ENCODE data around the gene CCDC150. TPM values are rescaled to one million over a fixed set of nuclear protein-coding genes. Genes with fewer than 3 reads are reported as not detected.

CCDC150 gene
- total RNA-seq, 2 experiments from 2014 or later = 29.7 to 40.8 TPM

- Histone ChIP-seq H3K4me2 (ENCODE audit: low read length) (no peak overlapping the region), H3K79me2 (ENCODE audit: insufficient read depth, low read depth, low read length) (no peaks in the 10 kb centered on the region), H3K27ac (ENCODE audit: low read depth, low read length, poor library complexity, severe bottlenecking) (no peak overlapping the region), H3K36me3 (ENCODE audit: insufficient read depth, low read length) (no peaks in the 10 kb centered on the region), H3K4me1 (ENCODE audit: insufficient read depth, low read length, poor library complexity, severe bottlenecking) (no peaks in the 10 kb centered on the region), H3K4me3 (ENCODE audit: low read depth, low read length, poor library complexity, severe bottlenecking) (no peak overlapping the region), H4K20me1 (ENCODE audit: insufficient read depth, low read length) (no peaks in the 10 kb centered on the region), H3K9me2 (ENCODE audit: insufficient read depth, low read length) (no peaks in the 10 kb centered on the region), H2AFZ (ENCODE audit: low read length) (no peak overlapping the region), H3K9me3 (ENCODE audit: low read length) (no peaks in the 10 kb centered on the region)
- intact Hi-C loops (cut with micrococcal nuclease; ENCODE audit: unreplicated experiment) = no loop called here
- no peak for DNase-seq (ENCODE audit: low spot score)
- ChIA-PET CTCF (ENCODE audit: unreplicated experiment) (no interaction called here), POLR2A (interaction anchor here (0.6 to 0.7 kb wide), 2 partner anchors 51 to 52 kb away, joined by 3 to 4 read pairs; no protein-coding TSS in a partner anchor)
- no TSS peak for BruUV-seq (replicated peaks)
- TF ChIP-seq, protein P1, sequence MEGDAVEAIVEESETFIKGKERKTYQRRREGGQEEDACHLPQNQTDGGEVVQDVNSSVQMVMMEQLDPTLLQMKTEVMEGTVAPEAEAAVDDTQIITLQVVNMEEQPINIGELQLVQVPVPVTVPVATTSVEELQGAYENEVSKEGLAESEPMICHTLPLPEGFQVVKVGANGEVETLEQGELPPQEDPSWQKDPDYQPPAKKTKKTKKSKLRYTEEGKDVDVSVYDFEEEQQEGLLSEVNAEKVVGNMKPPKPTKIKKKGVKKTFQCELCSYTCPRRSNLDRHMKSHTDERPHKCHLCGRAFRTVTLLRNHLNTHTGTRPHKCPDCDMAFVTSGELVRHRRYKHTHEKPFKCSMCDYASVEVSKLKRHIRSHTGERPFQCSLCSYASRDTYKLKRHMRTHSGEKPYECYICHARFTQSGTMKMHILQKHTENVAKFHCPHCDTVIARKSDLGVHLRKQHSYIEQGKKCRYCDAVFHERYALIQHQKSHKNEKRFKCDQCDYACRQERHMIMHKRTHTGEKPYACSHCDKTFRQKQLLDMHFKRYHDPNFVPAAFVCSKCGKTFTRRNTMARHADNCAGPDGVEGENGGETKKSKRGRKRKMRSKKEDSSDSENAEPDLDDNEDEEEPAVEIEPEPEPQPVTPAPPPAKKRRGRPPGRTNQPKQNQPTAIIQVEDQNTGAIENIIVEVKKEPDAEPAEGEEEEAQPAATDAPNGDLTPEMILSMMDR (conservative IDR thresholded peaks at IDR 0.05; ENCODE audit: low read length) = no peak
- TF ChIP-seq EZH2phosphoT487 (IDR thresholded peaks at IDR 0.05; ENCODE audit: borderline replicate concordance, low read depth, low read length) = no peak
Observed at GRCh38 chr2:196670342-196670741, 30.8 kb downstream of the CCDC150 start.

GRCh38 chr2:196675963-196676362 is 36.4 kb downstream of the CCDC150 start:
- Histone ChIP-seq H2AFZ (ENCODE audit: low read length) (no peak overlapping the region), H3K4me2 (ENCODE audit: low read length) (no peak overlapping the region), H3K9me2 (ENCODE audit: insufficient read depth, low read length) (no peaks in the 10 kb centered on the region), H3K4me1 (ENCODE audit: insufficient read depth, low read length, poor library complexity, severe bottlenecking) (no peaks in the 10 kb centered on the region), H3K36me3 (ENCODE audit: insufficient read depth, low read length) (peaks cover 11% of the 10 kb centered on the region), H3K4me3 (ENCODE audit: low read depth, low read length, poor library complexity, severe bottlenecking) (no peak overlapping the region), H3K79me2 (ENCODE audit: insufficient read depth, low read depth, low read length) (no peaks in the 10 kb centered on the region), H3K27ac (ENCODE audit: low read depth, low read length, poor library complexity, severe bottlenecking) (no peak overlapping the region), H3K9me3 (ENCODE audit: low read length) (no peaks in the 10 kb centered on the region), H4K20me1 (ENCODE audit: insufficient read depth, low read length) (no peaks in the 10 kb centered on the region)
- CTCF ChIA-PET (ENCODE audit: unreplicated experiment) = no interaction called here
- no TSS peak for BruUV-seq (replicated peaks)
- no peak for TF ChIP-seq EZH2phosphoT487 (IDR thresholded peaks at IDR 0.05; ENCODE audit: borderline replicate concordance, low read depth, low read length)
- TF ChIP-seq, protein P1 (conservative IDR thresholded peaks at IDR 0.05; ENCODE audit: low read length) = no peak
- DNase-seq (ENCODE audit: low spot score) = no peak
- intact Hi-C loops (cut with micrococcal nuclease; ENCODE audit: unreplicated experiment) = no loop called here
- POLR2A ChIA-PET = interaction anchor here (0.6 to 0.7 kb wide), 2 partner anchors 58 to 481 kb away, joined by 3 to 4 read pairs; no protein-coding TSS in a partner anchor

GRCh38 chr2:196677404-196677803 is 37.9 kb downstream of the CCDC150 start:
- Histone ChIP-seq H3K4me1 (ENCODE audit: insufficient read depth, low read length, poor library complexity, severe bottlenecking) (no peaks in the 10 kb centered on the region), H3K4me2 (ENCODE audit: low read length) (no peak overlapping the region), H4K20me1 (ENCODE audit: insufficient read depth, low read length) (no peaks in the 10 kb centered on the region), H2AFZ (ENCODE audit: low read length) (no peak overlapping the region), H3K9me3 (ENCODE audit: low read length) (no peaks in the 10 kb centered on the region), H3K79me2 (ENCODE audit: insufficient read depth, low read depth, low read length) (no peaks in the 10 kb centered on the region), H3K27ac (ENCODE audit: low read depth, low read length, poor library complexity, severe bottlenecking) (no peak overlapping the region), H3K9me2 (ENCODE audit: insufficient read depth, low read length) (no peaks in the 10 kb centered on the region), H3K36me3 (ENCODE audit: insufficient read depth, low read length) (peaks cover 11% of the 10 kb centered on the region), H3K4me3 (ENCODE audit: low read depth, low read length, poor library complexity, severe bottlenecking) (no peak overlapping the region)
- POLR2A ChIA-PET = interaction anchor here (1.0 to 1.2 kb wide), 2 partner anchors 19 to 64 kb away, joined by 4 read pairs; no protein-coding TSS in a partner anchor
- no peak for TF ChIP-seq EZH2phosphoT487 (IDR thresholded peaks at IDR 0.05; ENCODE audit: borderline replicate concordance, low read depth, low read length)
- TF ChIP-seq, protein P1 (conservative IDR thresholded peaks at IDR 0.05; ENCODE audit: low read length) = no peak
- no TSS peak for BruUV-seq (replicated peaks)
- CTCF ChIA-PET (ENCODE audit: unreplicated experiment) = no interaction called here
- no peak for DNase-seq (ENCODE audit: low spot score)
- intact Hi-C loops (cut with micrococcal nuclease; ENCODE audit: unreplicated experiment) = no loop called here

All from OCI-LY7 (cell line).